Tibial nerve (tissue), 4 donors: Measurements from ENCODE around the gene B3GNT4. TPM values are rescaled to one million over a fixed set of nuclear protein-coding genes. Genes with fewer than 3 reads are reported as not detected.
A peak's percentile ranks its signal among the peaks of the same experiment; 100 is the strongest.

Experiments used
- DNase-seq, 2 donors: peaks; one replicate each; pipeline ENCODE4 v3.0.0-alpha.2; 2019; ENCODE audit warnings: low spot score in 2 of 2
- H3K27ac ChIP-seq, 4 donors: fragments of 200-600 bp; sonication (generic) in 3 of 4; one replicate each; pipeline ENCODE4 v1.5.1; 2017 to 2019; ENCODE audit warnings: mild to moderate bottlenecking in 1 of 4
- H3K27me3 ChIP-seq, 2 donors: fragments of 200-600 bp; sonication (generic) in 1 of 2; one replicate each; pipeline versions ENCODE4 v1.5.1 to v1.6.0; 2017 to 2019
- H3K36me3 ChIP-seq, 3 donors: fragments of 200-600 bp; sonication (generic); one replicate each; pipeline ENCODE4 v1.5.1; 2018 to 2019
- H3K4me1 ChIP-seq, 4 donors: fragments of 200-600 bp; sonication (generic) in 3 of 4; one replicate each; pipeline ENCODE4 v1.5.1; 2017 to 2019
- H3K4me3 ChIP-seq, 4 donors: fragments of 200-600 bp; sonication (generic) in 3 of 4; one replicate each; pipeline ENCODE4 v1.5.1; 2017 to 2019; ENCODE audit warnings: mild to moderate bottlenecking in 1 of 4, moderate library complexity in 1 of 4
- H3K9me3 ChIP-seq, 4 donors: fragments of 200-600 bp; sonication (generic) in 3 of 4; one replicate each; pipeline ENCODE4 v1.5.1; 2017 to 2019
- CTCF ChIP-seq, 5 experiments: fragments of 200-600 bp in 3 of 5; fragments of 450-650 bp in 2 of 5; sonication (generic) in 3 of 5; IDR thresholded peaks; one replicate each; pipeline ENCODE4 v1.5.1; 2016 to 2019; ENCODE audit warnings: antibody characterized with exemption in 5 of 5, mild to moderate bottlenecking in 3 of 5, moderate library complexity in 2 of 5
- EP300 ChIP-seq, 2 donors: sonication (generic); formaldehyde crosslinking; IDR thresholded peaks; one replicate each; pipeline ENCODE4 v1.6.1; 2017; ENCODE audit warnings: antibody characterized with exemption in 2 of 2, mild to moderate bottlenecking in 1 of 2
- POLR2A ChIP-seq, 2 donors: fragments of 450-650 bp; IDR thresholded peaks; one replicate each; pipeline ENCODE4 v1.6.1; 2017; ENCODE audit warnings: antibody characterized with exemption in 2 of 2, mild to moderate bottlenecking in 2 of 2, moderate library complexity in 2 of 2
- WGBS, 2 donors: methylation state at CpG; one replicate each; pipeline ENCODE4 v1.1.5; 2018; 5-methylcytosine and 5-hydroxymethylcytosine counted together
- total RNA-seq, 4 donors: library from RNA; depleted of rRNA; stranded (reverse); fragments of >200 nt; gene quantifications; one replicate each; pipeline ENCODE4 v1.1.0, GENCODE V29; 2016

The B3GNT4 gene
- total RNA-seq, 4 donors from 2014 or later = 0.30 TPM; not detected in 3

GRCh38 chr12:122189626-122190475, 13.7 kb upstream of the B3GNT4 start:
- Histone ChIP-seq H3K4me3 (no peak overlapping the region), H3K9me3 (peaks cover 0 to 5% (median 1%) of the 10 kb centered on the region in 4 donors), H3K36me3 (no peaks in the 10 kb centered on the region), H3K4me1 (no peaks in the 10 kb centered on the region), H3K27me3 (peaks cover 0 to 13% of the 10 kb centered on the region in 2 donors), H3K27ac (no peak overlapping the region)
- DNase-seq = no peak
- 79 to 83% methylated on average over 33 to 34 of the region's 34 CpGs for WGBS, 2 donors
- no peak for TF ChIP-seq CTCF (IDR thresholded peaks at IDR 0.05)
- no peak for TF ChIP-seq EP300 (IDR thresholded peaks at IDR 0.05)
- TF ChIP-seq POLR2A (IDR thresholded peaks at IDR 0.05) = no peak

- Histone ChIP-seq H3K27me3 (peaks cover 0 to 13% of the 10 kb centered on the region in 2 donors), H3K9me3 (peaks cover 0 to 14% (median 1%) of the 10 kb centered on the region in 4 donors), H3K36me3 (no peaks in the 10 kb centered on the region), H3K27ac (no peak overlapping the region), H3K4me1 (no peaks in the 10 kb centered on the region), H3K4me3 (no peak overlapping the region)
- WGBS, 2 donors = 67 to 69% methylated on average over 18 of the region's 18 CpGs
- TF ChIP-seq POLR2A (IDR thresholded peaks at IDR 0.05) = no peak
- peak in 3 of 5 experiments; percentile 18 to 65 (median 24) for TF ChIP-seq CTCF (IDR thresholded peaks at IDR 0.05)
- no peak for TF ChIP-seq EP300 (IDR thresholded peaks at IDR 0.05)
- no peak for DNase-seq
These were observed 12.5 kb upstream of the B3GNT4 start for GRCh38 chr12:122190842-122191668.

GRCh38 chr12:122192441-122192840, 11.1 kb upstream of the B3GNT4 start:
- 78 to 85% methylated on average over 11 of the region's 11 CpGs for WGBS, 2 donors
- Histone ChIP-seq H3K27ac (no peak overlapping the region), H3K9me3 (peaks cover 0 to 14% (median 1%) of the 10 kb centered on the region in 4 donors), H3K27me3 (peaks cover 0 to 20% of the 10 kb centered on the region in 2 donors), H3K36me3 (no peaks in the 10 kb centered on the region), H3K4me1 (no peaks in the 10 kb centered on the region), H3K4me3 (no peak overlapping the region)
- TF ChIP-seq CTCF (IDR thresholded peaks at IDR 0.05) (no peak), POLR2A (IDR thresholded peaks at IDR 0.05) (no peak), EP300 (IDR thresholded peaks at IDR 0.05) (no peak)
- no peak for DNase-seq

- Histone ChIP-seq H3K9me3 (peaks cover 0 to 14% (median 1%) of the 10 kb centered on the region in 4 donors), H3K27ac (no peak overlapping the region), H3K36me3 (no peaks in the 10 kb centered on the region), H3K4me3 (no peak overlapping the region), H3K4me1 (no peaks in the 10 kb centered on the region), H3K27me3 (peaks cover 0 to 27% of the 10 kb centered on the region in 2 donors)
- TF ChIP-seq CTCF (IDR thresholded peaks at IDR 0.05) (no peak), EP300 (IDR thresholded peaks at IDR 0.05) (no peak), POLR2A (IDR thresholded peaks at IDR 0.05) (no peak)
- DNase-seq = no peak
- 79 to 90% methylated on average over 1 of the region's 1 CpG for WGBS, 2 donors
These were observed 8.7 kb upstream of the B3GNT4 start for GRCh38 chr12:122194804-122195203.
